ENCODE data around the gene TAF4B. TPM values are rescaled to one million over a fixed set of nuclear protein-coding genes. Genes with fewer than 3 reads are reported as not detected.

The TAF4B gene
- total and polyA plus RNA-seq, 9 of the 15 experiments (the other 6 are each of a cell fraction or from before 2014, with no cell fraction given) = 4.5 to 25.3 (median 20.5) TPM

- no peak overlapping the region for H3K9ac ChIP-seq (ENCODE audit: insufficient read depth in 1 of 2, low read depth in 2 of 2, low read length in 2 of 2)
- TF ChIP-seq SRSF3 (IDR thresholded peaks at IDR 0.05; ENCODE audit: insufficient read depth, low read length) = no peak
- no peak for TF ChIP-seq FOXK2 (conservative IDR thresholded peaks at IDR 0.05 in 1 of 2, IDR thresholded peaks at IDR 0.05 in 1 of 2; ENCODE audit: low read depth in 2 of 2)
- TF ChIP-seq KDM1A (IDR thresholded peaks at IDR 0.05) = no peak
- no peak for TF ChIP-seq ZNF324 (CRISPR knock-in tag; IDR thresholded peaks at IDR 0.05)
- no peak for TF ChIP-seq RBM25 (IDR thresholded peaks at IDR 0.05; ENCODE audit: low read depth, low read length, severe bottlenecking)
- TF ChIP-seq ZNF449 (CRISPR knock-in tag; IDR thresholded peaks at IDR 0.05) = no peak
- TF ChIP-seq ESRRA (IDR thresholded peaks at IDR 0.05; ENCODE audit: borderline replicate concordance, low read depth) = no peak
- TF ChIP-seq ZNF551 (CRISPR knock-in tag; IDR thresholded peaks at IDR 0.05) = no peak
- no peak for TF ChIP-seq FOXJ2 (tag; IDR thresholded peaks at IDR 0.05)
- no peak for TF ChIP-seq ELF2 (CRISPR knock-in tag; IDR thresholded peaks at IDR 0.05)
- 8% methylated on average over 4 of the region's 4 CpGs for WGBS (ENCODE audit: insufficient coverage, low coverage, missing lambda C conversion rate)
- ATAC-seq (no peak), DNase-seq (ENCODE audit: extremely low read depth in 1 of 4, low spot score in 3 of 4) (no peak), FAIRE-seq (no peak)
- H3K4me1 ChIP-seq (replicated peaks in 1 of 2; ENCODE audit: control insufficient read depth in 2 of 2, insufficient read depth in 2 of 2, low read length in 2 of 2) = no peaks in the 10 kb centered on the region
- H3K27me3 ChIP-seq (ENCODE audit: control insufficient read depth in 2 of 2, insufficient read depth in 2 of 2, low read length in 2 of 2) = no peaks in the 10 kb centered on the region
- no peaks in the 10 kb centered on the region for H4K20me1 ChIP-seq (replicated peaks; ENCODE audit: control insufficient read depth, insufficient read depth, low read length)
- CTCF ChIA-PET (ENCODE audit: low intra/inter-chr PET ratio) = no interaction called here
- POLR2A ChIA-PET = no interaction called here
- no peaks in the 10 kb centered on the region for H3K9me1 ChIP-seq (ENCODE audit: control insufficient read depth, insufficient read depth, low read length)
- H3K9me3 ChIP-seq (replicated peaks; ENCODE audit: control insufficient read depth, insufficient read depth, low read depth, low read length) = no peaks in the 10 kb centered on the region
- H3K27ac ChIP-seq (ENCODE audit: extremely low read depth, low read depth, low read length) = no peak overlapping the region
- intact Hi-C loops (cut with micrococcal nuclease) (no loop called here), in situ Hi-C loops (cut with MboI) (no loop called here)
- H3K79me2 ChIP-seq (ENCODE audit: control insufficient read depth, insufficient read depth, low read length) = no peaks in the 10 kb centered on the region
- no peak overlapping the region for H2AFZ ChIP-seq (ENCODE audit: low read depth, low read length)
- H3K4me2 ChIP-seq (ENCODE audit: insufficient read depth, low read length) = no peak overlapping the region
- BruUV-seq (replicated peaks) = no TSS peak
- no peak overlapping the region for H3K4me3 ChIP-seq
- H3K36me3 ChIP-seq (ENCODE audit: control insufficient read depth, insufficient read depth, low read length) = no peaks in the 10 kb centered on the region
These were observed 170.8 kb downstream of the TAF4B start for GRCh38 chr18:26397019-26397418.
